GM12875 (cell line): Measurements from ENCODE around the gene VDAC1.

ENCODE experiments used
- H3K4me3 ChIP-seq: one replicate; pipeline ENCODE4 v1.5.1; 2011; ENCODE audit warnings: low read depth, low read length, control low read depth
- TF ChIP-seq, protein P1 (sequence below): IDR thresholded peaks from 2 replicates; pipeline ENCODE4 v1.5.1; 2011; ENCODE audit warnings: low read depth, mild to moderate bottlenecking, control low read depth, inconsistent platforms, low read length, moderate library complexity, borderline replicate concordance; ENCODE audit not compliant: insufficient read depth

The VDAC1 gene

DNA sequence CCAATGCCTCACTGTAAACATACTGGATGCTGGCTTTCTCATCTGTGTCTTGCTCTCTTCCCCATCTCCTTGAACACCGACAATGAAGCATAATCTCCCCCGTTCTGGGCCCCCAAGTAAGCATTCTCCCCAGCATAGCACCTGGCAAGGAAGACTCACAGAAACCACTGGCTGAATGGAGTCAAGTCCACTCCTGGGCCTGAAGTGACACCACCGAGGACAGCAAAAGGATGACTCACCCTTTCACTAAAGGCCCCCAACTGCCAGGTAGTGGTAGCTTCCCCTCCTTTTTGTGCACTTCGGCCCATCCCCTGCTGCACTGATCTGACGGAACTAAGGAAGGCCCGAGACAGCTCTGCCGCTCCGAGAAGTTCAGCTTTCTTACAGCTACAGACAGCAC, 9.4 kb downstream of the VDAC1 start:
- TF ChIP-seq, protein P1, sequence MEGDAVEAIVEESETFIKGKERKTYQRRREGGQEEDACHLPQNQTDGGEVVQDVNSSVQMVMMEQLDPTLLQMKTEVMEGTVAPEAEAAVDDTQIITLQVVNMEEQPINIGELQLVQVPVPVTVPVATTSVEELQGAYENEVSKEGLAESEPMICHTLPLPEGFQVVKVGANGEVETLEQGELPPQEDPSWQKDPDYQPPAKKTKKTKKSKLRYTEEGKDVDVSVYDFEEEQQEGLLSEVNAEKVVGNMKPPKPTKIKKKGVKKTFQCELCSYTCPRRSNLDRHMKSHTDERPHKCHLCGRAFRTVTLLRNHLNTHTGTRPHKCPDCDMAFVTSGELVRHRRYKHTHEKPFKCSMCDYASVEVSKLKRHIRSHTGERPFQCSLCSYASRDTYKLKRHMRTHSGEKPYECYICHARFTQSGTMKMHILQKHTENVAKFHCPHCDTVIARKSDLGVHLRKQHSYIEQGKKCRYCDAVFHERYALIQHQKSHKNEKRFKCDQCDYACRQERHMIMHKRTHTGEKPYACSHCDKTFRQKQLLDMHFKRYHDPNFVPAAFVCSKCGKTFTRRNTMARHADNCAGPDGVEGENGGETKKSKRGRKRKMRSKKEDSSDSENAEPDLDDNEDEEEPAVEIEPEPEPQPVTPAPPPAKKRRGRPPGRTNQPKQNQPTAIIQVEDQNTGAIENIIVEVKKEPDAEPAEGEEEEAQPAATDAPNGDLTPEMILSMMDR = no peak
- H3K4me3 ChIP-seq = no peak overlapping the region

DNA sequence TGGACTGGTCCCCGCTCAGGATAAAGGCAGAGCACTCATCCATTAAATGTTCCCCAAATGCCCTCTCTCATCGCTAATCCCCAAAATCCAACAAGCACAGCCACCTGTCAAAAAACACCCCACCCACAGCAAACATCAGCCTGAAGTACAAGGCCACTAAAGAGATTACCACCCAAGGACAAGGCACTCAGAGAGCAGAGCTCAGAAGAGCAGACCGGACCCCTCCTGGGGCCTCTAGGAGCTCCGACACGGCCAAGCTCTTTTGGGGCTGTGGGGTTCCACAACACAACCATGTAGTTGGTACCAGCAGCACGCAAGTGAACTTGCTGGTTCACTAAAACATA, 9.8 kb downstream of the VDAC1 start:
- TF ChIP-seq, protein P1 = no peak
- no peak overlapping the region for H3K4me3 ChIP-seq

DNA sequence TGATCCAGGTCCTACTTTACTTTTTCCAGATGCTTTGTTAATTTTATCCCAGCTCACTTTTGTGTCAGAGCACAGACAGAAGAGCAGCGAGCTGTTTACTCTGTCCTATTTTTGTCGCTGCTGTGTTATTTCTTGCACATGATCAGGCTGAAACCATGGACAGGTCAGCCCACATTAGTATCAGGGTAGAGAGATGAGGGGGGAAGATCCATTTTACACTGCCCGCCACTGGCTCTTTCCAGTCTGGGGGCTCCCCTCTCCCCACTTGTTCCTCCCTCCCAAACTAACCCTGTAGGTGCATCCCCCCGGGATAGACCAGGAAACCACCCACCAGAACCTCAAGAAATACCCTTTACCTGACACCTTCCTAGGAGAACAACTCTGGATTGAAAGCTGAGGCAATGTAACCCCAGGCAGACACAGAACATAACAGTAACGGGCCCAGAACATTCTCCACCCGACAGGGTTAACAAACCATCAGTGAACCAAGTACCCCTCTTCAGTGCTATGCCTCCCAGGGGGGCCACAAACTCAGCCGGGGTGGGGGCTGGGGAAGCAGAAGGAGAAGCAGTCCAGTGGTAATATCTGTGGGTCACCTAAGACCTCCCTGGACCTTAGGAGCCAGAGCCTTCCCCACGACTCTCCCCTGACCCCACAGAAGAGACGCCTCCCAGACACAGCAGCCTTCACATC, 10.3 kb downstream of the VDAC1 start:
- TF ChIP-seq, protein P1 = no peak
- H3K4me3 ChIP-seq = no peak overlapping the region

DNA sequence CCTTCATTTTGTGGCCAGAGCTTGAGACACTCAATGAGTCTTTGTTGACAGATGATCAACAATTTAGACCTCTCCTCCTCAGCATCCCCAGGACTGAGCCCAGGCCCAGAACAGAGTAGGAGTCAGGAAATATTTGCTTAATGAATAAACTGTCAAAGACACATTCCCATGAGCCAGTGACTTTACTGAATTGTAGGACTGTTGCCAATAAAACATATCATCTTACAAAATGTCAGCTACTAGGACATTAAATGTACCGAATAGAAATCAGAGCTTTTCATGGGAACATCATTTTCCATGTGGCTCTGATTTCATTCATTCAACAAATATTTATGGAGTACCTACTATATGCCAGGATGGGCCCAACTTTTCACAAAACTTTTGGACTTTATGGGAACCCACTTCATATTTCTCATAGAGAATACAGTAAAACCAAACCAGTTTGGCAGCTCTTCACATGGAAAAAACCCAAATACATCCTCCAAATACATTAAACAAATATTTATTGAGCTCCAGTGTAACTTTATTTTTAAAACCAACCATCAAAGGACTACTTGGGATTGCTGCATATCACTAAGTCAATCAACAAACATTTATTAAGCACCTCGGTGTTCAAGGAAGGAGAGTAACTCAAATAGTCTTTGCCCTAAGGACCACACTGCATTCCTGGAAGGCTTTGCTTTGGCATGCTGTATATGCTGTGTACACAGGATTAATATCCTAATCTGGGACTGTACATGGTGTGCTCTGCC, 11.4 kb downstream of the VDAC1 start:
- H3K4me3 ChIP-seq = no peak overlapping the region
- TF ChIP-seq, protein P1 = no peak

DNA sequence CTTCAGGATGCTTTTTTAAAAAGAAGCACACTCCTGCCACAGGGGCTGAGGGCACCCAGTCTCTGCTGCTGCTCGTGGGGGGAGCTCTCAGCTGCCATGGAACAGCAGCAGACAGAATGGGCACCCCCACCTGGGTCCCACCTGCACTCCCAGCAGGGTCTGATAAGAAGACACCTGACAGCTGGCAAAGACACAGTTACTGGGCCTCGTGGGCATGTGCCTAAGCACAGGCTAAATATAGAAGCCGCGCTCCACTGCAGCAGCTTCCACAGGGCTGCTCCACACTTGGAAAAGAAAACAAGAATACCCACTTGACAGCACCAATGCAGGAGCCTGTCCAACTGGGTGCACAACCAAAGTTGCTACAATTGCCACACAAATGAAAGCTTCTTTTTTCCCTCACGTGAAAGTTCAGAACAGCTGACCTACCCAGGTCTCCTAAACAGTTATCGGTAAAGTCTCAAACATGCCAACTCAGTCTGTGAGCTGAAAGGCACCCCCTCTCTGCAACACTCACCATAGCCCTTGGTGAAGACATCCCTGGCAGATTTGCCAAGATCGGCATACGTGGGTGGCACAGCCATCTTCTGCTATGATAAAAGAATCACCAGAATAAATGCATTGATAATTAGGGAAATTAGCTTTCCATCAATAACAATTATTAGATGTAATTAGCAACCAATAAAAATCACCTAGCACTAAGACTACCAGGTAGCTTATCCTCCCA, 12.2 kb downstream of the VDAC1 start:
- TF ChIP-seq, protein P1 = no peak
- no peak overlapping the region for H3K4me3 ChIP-seq

DNA sequence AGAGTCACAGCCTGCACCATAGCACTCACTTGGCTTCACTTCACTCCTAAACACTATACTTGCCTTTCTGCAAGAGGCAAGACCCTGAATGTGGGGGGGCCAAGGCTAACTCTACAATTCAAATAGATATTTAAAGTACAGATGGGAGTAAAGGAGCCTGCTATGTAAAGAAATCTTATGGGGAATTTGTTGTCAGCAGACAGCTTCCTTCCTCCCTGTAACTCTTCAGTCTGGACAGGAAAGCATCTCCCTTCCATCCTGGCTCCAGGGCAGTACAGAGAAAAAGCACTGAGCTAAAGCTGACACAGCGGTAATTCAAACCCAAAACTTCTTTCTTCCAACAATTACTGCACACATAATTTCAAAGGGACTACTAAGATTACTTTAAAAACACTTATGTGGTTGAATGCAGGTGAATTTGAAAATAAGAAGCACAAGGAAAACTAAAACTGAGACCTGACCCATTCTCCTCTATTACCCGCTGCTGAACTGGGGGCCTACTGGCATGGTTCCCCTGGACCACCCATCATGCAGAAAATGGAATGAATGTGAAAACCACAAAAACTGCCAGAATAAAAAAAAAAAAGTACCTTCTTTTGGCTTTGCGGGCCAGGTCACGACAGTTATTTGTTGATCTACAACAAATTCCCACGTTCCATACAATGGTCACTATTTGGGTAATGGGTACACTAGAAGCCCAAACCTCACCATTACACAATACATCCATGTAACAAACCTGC, 13.4 kb downstream of the VDAC1 start:
- H3K4me3 ChIP-seq = no peak overlapping the region
- TF ChIP-seq, protein P1 = no peak
